Measurements from ENCODE around the gene CPTP. TPM values are rescaled to one million over a fixed set of nuclear protein-coding genes. Genes with fewer than 3 reads are reported as not detected.

Gene CPTP
- total and polyA plus RNA-seq, 7 donors = 8.4 to 57.1 (median 21.6) TPM

GRCh38 chr1:1343811-1344421, 19.3 kb downstream of the CPTP start:
- Histone ChIP-seq H3K27me3 (no peaks in the 10 kb centered on the region), H3K27ac (no peak overlapping the region), H3K4me1 (peaks cover 0 to 45% (median 42%) of the 10 kb centered on the region in 4 donors), H3K9me3 (no peaks in the 10 kb centered on the region), H3K36me3 (peaks cover 7 to 32% (median 22%) of the 10 kb centered on the region in 4 donors), H3K4me3 (no peak overlapping the region)
- no peak for DNase-seq
- intact Hi-C loops (cut with DNase I) = no loop called here
- WGBS, 2 donors = 81 to 89% methylated on average over 24 of the region's 24 CpGs
- TF ChIP-seq CTCF (IDR thresholded peaks at IDR 0.05) (no peak), POLR2AphosphoS5 (IDR thresholded peaks at IDR 0.05) (no peak), POLR2A (IDR thresholded peaks at IDR 0.05) (no peak), EP300 (IDR thresholded peaks at IDR 0.05) (no peak)

- Histone ChIP-seq H3K27me3 (no peaks in the 10 kb centered on the region), H3K36me3 (peaks cover 7 to 23% (median 15%) of the 10 kb centered on the region in 4 donors), H3K27ac (peak overlapping the region in 1 of 4 donors; percentile 8), H3K4me1 (peaks cover 0 to 45% (median 42%) of the 10 kb centered on the region in 4 donors), H3K4me3 (no peak overlapping the region), H3K9me3 (no peaks in the 10 kb centered on the region)
- no peak for DNase-seq
- intact Hi-C loops (cut with DNase I) = no loop called here
- TF ChIP-seq CTCF (IDR thresholded peaks at IDR 0.05) (peak in 1 of 4 experiments; percentile 33), POLR2A (IDR thresholded peaks at IDR 0.05) (no peak)
- 58 to 71% methylated on average over 15 of the region's 15 CpGs for WGBS, 2 donors
Observed at GRCh38 chr1:1344655-1345361, 20.2 kb downstream of the CPTP start.

DNA sequence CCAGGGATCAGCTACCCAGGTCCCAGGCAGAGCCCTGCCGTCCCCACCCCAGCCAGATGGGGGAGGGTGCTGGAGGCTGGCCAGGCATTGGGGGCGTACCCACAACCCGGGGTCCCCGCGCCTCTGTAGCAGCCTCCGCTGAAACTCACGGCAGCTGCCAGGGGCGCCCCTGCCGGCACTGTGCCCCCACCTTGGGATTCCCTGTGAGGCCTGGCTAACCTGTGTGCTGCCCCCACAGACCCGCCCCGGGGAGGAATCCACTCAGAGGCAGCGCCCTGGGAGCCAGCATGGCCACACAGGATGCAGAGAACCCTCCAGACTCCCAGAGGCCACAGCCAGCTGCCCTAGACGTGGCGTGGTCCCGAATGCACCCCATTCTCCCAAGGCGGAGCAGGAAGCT, 20.8 kb downstream of the CPTP start:
- Histone ChIP-seq H3K27me3 (no peaks in the 10 kb centered on the region), H3K36me3 (peaks cover under 1 to 18% (median 12%) of the 10 kb centered on the region in 4 donors), H3K4me3 (no peak overlapping the region), H3K4me1 (peaks cover 0 to 45% (median 42%) of the 10 kb centered on the region in 4 donors), H3K9me3 (no peaks in the 10 kb centered on the region), H3K27ac (peak overlapping the region in 1 of 4 donors; percentile 8)
- TF ChIP-seq POLR2A (IDR thresholded peaks at IDR 0.05) = no peak
- 69 to 82% methylated on average over 16 of the region's 16 CpGs for WGBS, 2 donors
- DNase-seq = no peak
- intact Hi-C loops (cut with DNase I) = no loop called here

- no peaks in the 10 kb centered on the region for H3K27me3 ChIP-seq
- intact Hi-C loops (cut with DNase I) = no loop called here
- H3K4me3 ChIP-seq = no peak overlapping the region
- H3K36me3 ChIP-seq = peaks cover 0 to 13% (median 9%) of the 10 kb centered on the region in 4 donors
- DNase-seq = no peak
- TF ChIP-seq POLR2A (IDR thresholded peaks at IDR 0.05) = no peak
- TF ChIP-seq POLR2AphosphoS5 (IDR thresholded peaks at IDR 0.05) = no peak
- no peak for TF ChIP-seq EP300 (IDR thresholded peaks at IDR 0.05)
- no peak for TF ChIP-seq CTCF (IDR thresholded peaks at IDR 0.05)
- H3K27ac ChIP-seq = peak overlapping the region in 3 of 4 donors; percentile 39 to 96 (median 71)
- H3K4me1 ChIP-seq = peaks cover 0 to 45% (median 42%) of the 10 kb centered on the region in 4 donors
- 79 to 84% methylated on average over 12 of the region's 12 CpGs for WGBS, 2 donors
- no peaks in the 10 kb centered on the region for H3K9me3 ChIP-seq
Observed at GRCh38 chr1:1345860-1346500, 21.4 kb downstream of the CPTP start.

DNA sequence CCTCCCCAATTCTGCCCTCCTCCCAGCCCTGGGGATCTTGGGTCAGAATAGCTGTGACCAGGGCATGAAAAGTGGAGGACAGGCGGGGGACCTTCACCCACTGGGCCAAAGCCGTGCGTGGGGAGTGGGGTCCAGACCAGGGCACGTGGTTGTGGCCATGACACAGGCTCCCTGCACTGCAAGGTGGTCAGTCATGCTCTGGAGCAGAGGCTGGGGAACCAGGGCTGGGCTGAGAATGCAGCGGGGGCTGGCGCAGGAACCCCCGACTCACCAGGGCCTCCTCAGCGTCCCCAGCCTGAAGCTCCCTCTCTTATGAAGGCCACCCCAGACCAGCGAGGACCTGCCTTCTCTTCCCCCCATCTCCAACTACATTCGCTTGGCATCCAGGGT, 21.9 kb downstream of the CPTP start:
- peaks cover 0 to 48% (median 45%) of the 10 kb centered on the region in 4 donors for H3K4me1 ChIP-seq
- H3K36me3 ChIP-seq = peaks cover 0 to 7% (median 5%) of the 10 kb centered on the region in 4 donors
- peak overlapping the region in 3 of 4 donors; percentile 39 to 96 (median 71) for H3K27ac ChIP-seq
- TF ChIP-seq EP300 (IDR thresholded peaks at IDR 0.05) (no peak), POLR2A (IDR thresholded peaks at IDR 0.05) (no peak), CTCF (IDR thresholded peaks at IDR 0.05) (no peak), POLR2AphosphoS5 (IDR thresholded peaks at IDR 0.05) (no peak)
- no peaks in the 10 kb centered on the region for H3K27me3 ChIP-seq
- 90 to 94% methylated on average over 10 of the region's 10 CpGs for WGBS, 2 donors
- H3K9me3 ChIP-seq = no peaks in the 10 kb centered on the region
- no peak overlapping the region for H3K4me3 ChIP-seq
- intact Hi-C loops (cut with DNase I) = no loop called here
- DNase-seq = no peak
